Activated naive CD8-positive, alpha-beta T cell treated with anti-CD3 and anti-CD28 coated beads, Interleukin-2, amount 50 U/mL, for 24 hours (primary cell): ENCODE measurements around the gene NAA15.
"Not testable (repeated sequence)": the region's sequence is repeated elsewhere in the genome, so short reads cannot be mapped to it uniquely, and the experiment has no call there.

Experiments
- ATAC-seq: fragments of 150-1000 bp; cut with Tn5 transposase; one replicate; pipeline ENCODE4 v1.10.0; 2021
- DNase-seq: peaks from one replicate; pipeline ENCODE4 v3.0.0; 2021
- H3K27ac Mint-ChIP-seq: one replicate; pipeline ENCODE4 v1.8.0; 2021; ENCODE audit warnings: mild to moderate bottlenecking, mixed read lengths
- H3K27me3 Mint-ChIP-seq: one replicate; pipeline ENCODE4 v1.8.0; 2021; ENCODE audit warnings: mixed read lengths
- H3K36me3 Mint-ChIP-seq: one replicate; pipeline ENCODE4 v1.8.0; 2021; ENCODE audit warnings: low read depth, mixed read lengths
- H3K4me1 Mint-ChIP-seq: one replicate; pipeline ENCODE4 v1.8.0; 2021; ENCODE audit warnings: mixed read lengths
- H3K4me3 Mint-ChIP-seq: one replicate; pipeline ENCODE4 v1.8.0; 2021; ENCODE audit warnings: mild to moderate bottlenecking, moderate library complexity, mixed read lengths
- H3K9me3 Mint-ChIP-seq: one replicate; pipeline ENCODE4 v1.8.0; 2021; ENCODE audit warnings: mixed read lengths

Gene NAA15

DNA sequence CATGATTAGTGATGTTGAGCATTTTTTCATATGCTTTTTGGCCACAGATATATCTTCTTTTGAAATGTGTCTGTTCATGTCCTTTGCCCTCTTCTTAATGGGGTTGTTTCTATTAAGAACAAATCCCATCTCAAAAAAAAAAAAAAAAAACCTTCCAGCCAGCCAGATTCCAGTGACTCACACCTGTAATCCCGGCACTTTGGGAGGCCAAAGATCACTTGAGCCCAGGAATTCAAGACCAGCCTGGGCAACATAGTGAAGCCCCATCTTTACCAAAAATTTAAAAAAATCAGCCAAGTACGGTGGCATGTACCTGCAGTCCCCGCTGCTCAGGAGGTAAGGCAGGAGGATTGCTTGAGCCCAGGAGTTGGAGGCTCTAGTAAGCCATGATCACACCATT, 157.7 kb downstream of the NAA15 start:
- Mint-ChIP-seq H3K27ac (no peak overlapping the region), H3K4me3 (no peak overlapping the region), H3K27me3 (no peaks in the 10 kb centered on the region), H3K36me3 (peaks cover 10% of the 10 kb centered on the region), H3K4me1 (peaks cover 47% of the 10 kb centered on the region), H3K9me3 (no peaks in the 10 kb centered on the region)
- no peak for ATAC-seq
- DNase-seq, result no peak

DNA sequence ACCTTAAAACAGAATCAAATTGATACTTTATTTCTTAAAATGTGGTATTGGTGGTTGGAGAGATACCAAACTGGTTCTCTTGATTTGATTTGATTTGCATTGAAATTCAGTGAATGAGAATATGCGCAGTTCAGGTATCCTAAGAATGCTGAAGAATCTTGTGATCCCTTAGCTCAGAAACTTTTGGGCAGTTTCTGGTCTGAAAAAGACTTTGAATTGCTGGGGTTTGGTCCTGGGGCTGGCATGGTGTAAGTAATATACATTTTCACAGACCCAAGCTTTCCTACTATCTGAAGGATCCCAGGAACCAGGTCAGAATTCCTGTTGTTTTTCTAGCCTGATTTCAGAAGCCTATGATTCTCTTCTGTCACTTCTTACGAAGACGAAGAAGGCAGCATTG, 159.3 kb downstream of the NAA15 start:
- ATAC-seq (no peak), DNase-seq (no peak)
- H3K4me1 Mint-ChIP-seq, result peaks cover 33% of the 10 kb centered on the region
- no peaks in the 10 kb centered on the region for H3K9me3 Mint-ChIP-seq
- no peak overlapping the region for H3K4me3 Mint-ChIP-seq
- peaks cover 10% of the 10 kb centered on the region for H3K36me3 Mint-ChIP-seq
- H3K27ac Mint-ChIP-seq, result no peak overlapping the region
- no peaks in the 10 kb centered on the region for H3K27me3 Mint-ChIP-seq

GRCh38 chr4:139461022-139461628, 159.8 kb downstream of the NAA15 start:
- Mint-ChIP-seq H3K9me3 (no peaks in the 10 kb centered on the region), H3K27me3 (no peaks in the 10 kb centered on the region), H3K4me3 (no peak overlapping the region), H3K27ac (no peak overlapping the region), H3K4me1 (peaks cover 29% of the 10 kb centered on the region), H3K36me3 (peaks cover 10% of the 10 kb centered on the region)
- DNase-seq, result no peak
- no peak for ATAC-seq

- ATAC-seq, H3K4me3 Mint-ChIP-seq, H3K4me1 Mint-ChIP-seq, DNase-seq, H3K27me3 Mint-ChIP-seq, H3K27ac Mint-ChIP-seq: not testable (repeated sequence)
- peaks cover 16% of the 10 kb centered on the region for H3K9me3 Mint-ChIP-seq
- peaks cover 25% of the 10 kb centered on the region for H3K36me3 Mint-ChIP-seq
These were observed 163.2 kb downstream of the NAA15 start for GRCh38 chr4:139464512-139464911.

DNA sequence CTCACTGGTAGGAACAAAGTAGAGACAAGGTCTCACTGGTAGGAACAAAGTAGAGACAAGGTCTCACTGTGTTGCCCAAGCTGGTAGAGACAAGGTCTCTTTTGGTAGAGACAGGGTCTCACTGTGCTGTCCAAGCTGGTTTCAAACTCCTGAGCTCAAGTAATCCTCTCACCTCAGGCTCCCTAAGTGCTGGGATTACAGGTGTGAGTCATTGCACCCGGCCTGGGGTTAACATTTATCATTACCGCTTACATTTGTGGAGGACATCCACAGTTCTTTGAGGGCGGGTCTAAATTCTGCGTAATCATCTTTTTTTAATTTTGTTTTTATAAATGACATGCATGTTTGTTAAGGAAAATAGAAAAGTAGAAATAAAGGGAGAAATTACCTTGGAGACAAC, 164.6 kb downstream of the NAA15 start:
- Mint-ChIP-seq H3K4me3 (no peak overlapping the region), H3K36me3 (peaks cover 26% of the 10 kb centered on the region), H3K9me3 (peaks cover 16% of the 10 kb centered on the region), H3K4me1 (peaks cover 8% of the 10 kb centered on the region), H3K27me3 (no peaks in the 10 kb centered on the region), H3K27ac (no peak overlapping the region)
- DNase-seq, result no peak
- no peak for ATAC-seq

DNA sequence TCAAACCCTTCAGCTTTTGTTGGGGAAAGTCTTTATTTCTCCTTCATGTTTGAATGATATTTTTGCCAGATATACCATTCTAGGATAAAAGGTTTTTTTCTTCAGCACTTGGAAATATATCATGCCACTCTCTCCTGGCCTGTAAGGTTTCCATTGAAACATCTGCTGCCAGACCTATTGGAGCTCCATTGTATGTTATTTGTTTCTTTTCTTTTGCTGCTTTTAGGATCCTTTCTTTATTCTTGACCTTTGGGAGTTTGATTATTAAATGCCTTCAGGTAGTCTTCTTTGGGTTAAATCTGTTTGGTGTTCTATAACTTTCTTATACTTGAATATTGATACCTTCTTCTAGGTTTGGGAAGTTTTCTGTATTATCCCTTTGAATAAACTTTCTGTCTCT, 167.5 kb downstream of the NAA15 start:
- DNase-seq, H3K27me3 Mint-ChIP-seq, H3K27ac Mint-ChIP-seq, ATAC-seq, H3K4me1 Mint-ChIP-seq, H3K4me3 Mint-ChIP-seq: not testable (repeated sequence)
- Mint-ChIP-seq H3K9me3 (peaks cover 24% of the 10 kb centered on the region), H3K36me3 (peaks cover 34% of the 10 kb centered on the region)

DNA sequence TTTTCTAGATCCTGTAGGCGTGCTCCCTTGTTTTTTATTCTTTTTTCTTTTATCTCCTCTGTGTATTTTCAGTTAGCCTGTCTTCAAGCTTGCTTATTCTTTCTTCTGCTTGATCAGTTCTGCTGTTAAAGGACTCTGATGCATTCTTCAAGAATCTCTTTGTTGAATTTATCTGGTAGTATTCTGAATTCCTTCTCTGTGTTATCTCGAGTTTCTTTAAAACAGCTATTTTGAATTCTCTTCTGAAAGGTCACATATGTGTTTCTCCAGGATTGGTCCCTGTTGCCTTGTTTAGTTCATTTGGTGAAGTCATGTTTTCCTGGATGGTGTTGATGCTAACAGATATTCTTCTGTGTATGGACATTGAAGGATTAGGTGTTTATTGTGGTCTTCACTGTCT, 167.9 kb downstream of the NAA15 start:
- peaks cover 8% of the 10 kb centered on the region for H3K4me1 Mint-ChIP-seq
- H3K27ac Mint-ChIP-seq, result no peak overlapping the region
- ATAC-seq, result no peak
- no peaks in the 10 kb centered on the region for H3K27me3 Mint-ChIP-seq
- peaks cover 24% of the 10 kb centered on the region for H3K9me3 Mint-ChIP-seq
- no peak overlapping the region for H3K4me3 Mint-ChIP-seq
- DNase-seq, result no peak
- peaks cover 34% of the 10 kb centered on the region for H3K36me3 Mint-ChIP-seq
